ENCODE data around the gene C2orf15. TPM values are rescaled to one million over a fixed set of nuclear protein-coding genes. Genes with fewer than 3 reads are reported as not detected.

C2orf15 gene
- 0.25 TPM for total RNA-seq (2013)
- polyA plus RNA-seq (under 1 TPM; 0.09 to 0.29 (median 0.11) TPM), polyA minus RNA-seq (not detected in 2 replicates), total RNA-seq (0 to 1.2 (median 0.12) reads per million in 11 experiments)

GRCh38 chr2:99141110-99142108 is at the start of gene C2orf15:
TSS of gene C2orf15 (plus strand) at chr2:99141707. CDS start at chr2:99150559, 8,852 bp downstream.
- peaks cover 0 to 2% (median 0%) of the 10 kb centered on the region in 7 donors for H3K9me3 Mint-ChIP-seq
- peaks cover 0 to 5% of the 10 kb centered on the region in 2 donors for H3K27me3 ChIP-seq (ENCODE audit: control insufficient read depth in 2 of 2, insufficient read depth in 2 of 2, low read length in 2 of 2)
- H3K9me3 ChIP-seq (replicated peaks in 1 of 2; ENCODE audit: control insufficient read depth in 1 of 2, insufficient read depth in 1 of 2, low read length in 2 of 2), result no peaks in the 10 kb centered on the region
- H3K4me2 ChIP-seq (replicated peaks; ENCODE audit: extremely low read depth, low read length, poor library complexity, severe bottlenecking), result peak within 1 kb of the TSS; percentile 83
- peak within 1 kb of the TSS; percentile 99 for H2AFZ ChIP-seq (ENCODE audit: insufficient read depth, low read depth, low read length, poor library complexity, severe bottlenecking)
- peaks cover 0 to 15% (median 9%) of the 10 kb centered on the region in 3 donors for H3K27me3 Mint-ChIP-seq (ENCODE audit: low read depth in 3 of 3)
- peaks cover 48% of the 10 kb centered on the region for H3K4me1 Mint-ChIP-seq
- no peak for TF ChIP-seq CTCF (IDR thresholded peaks at IDR 0.05)
- H3K9ac ChIP-seq (ENCODE audit: insufficient read depth, low read length, poor library complexity, severe bottlenecking), result peak within 1 kb of the TSS; percentile 76
- H3K4me3 Mint-ChIP-seq, result peak within 1 kb of the TSS; percentile 96 to 98
- H3K27ac Mint-ChIP-seq, result peak within 1 kb of the TSS; percentile 79 to 89 (median 87)
- peaks cover 21 to 36% of the 10 kb centered on the region in 2 donors for H3K4me1 ChIP-seq (ENCODE audit: control insufficient read depth in 1 of 2, insufficient read depth in 2 of 2, low read length in 2 of 2)
- H3K36me3 ChIP-seq (replicated peaks in 1 of 2; ENCODE audit: control insufficient read depth in 1 of 2, insufficient read depth in 2 of 2, low read length in 2 of 2), result no peaks in the 10 kb centered on the region
- intact Hi-C loops (cut with micrococcal nuclease), result loop anchor here in 1 of 2 donors (5.0 kb wide), 1 partner anchor 36 kb away; no protein-coding TSS in a partner anchor
- H3K4me3 ChIP-seq (replicated peaks in 1 of 3; ENCODE audit: low read depth in 2 of 3, low read length in 3 of 3), result peak within 1 kb of the TSS; percentile 79 to 99 (median 97)
- H3K36me3 Mint-ChIP-seq, result no peaks in the 10 kb centered on the region
- DNase-seq, result peak; percentile 72 to 79 (median 74)
- no peaks in the 10 kb centered on the region for H4K20me1 ChIP-seq (ENCODE audit: insufficient read depth, low read length)
- H3K27ac ChIP-seq (ENCODE audit: low read depth in 1 of 2, low read length in 2 of 2), result peak within 1 kb of the TSS; percentile 56 to 65
- no peaks in the 10 kb centered on the region for H3K79me2 ChIP-seq (ENCODE audit: insufficient read depth, low read length)
- under 1% methylated on average over 74 of the region's 84 CpGs for WGBS (ENCODE audit: insufficient coverage)

- no peaks in the 10 kb centered on the region for H3K36me3 Mint-ChIP-seq
Measured at GRCh38 chr2:99096728-99097127, 44.8 kb upstream of the C2orf15 start.

More at GRCh38 chr2:99096728-99097127, 44.8 kb upstream of the C2orf15 start:
- H3K27ac ChIP-seq (ENCODE audit: low read depth in 1 of 2, low read length in 2 of 2), result no peak overlapping the region
- no peaks in the 10 kb centered on the region for H3K4me1 ChIP-seq (ENCODE audit: control insufficient read depth in 1 of 2, insufficient read depth in 2 of 2, low read length in 2 of 2)
- TF ChIP-seq CTCF (IDR thresholded peaks at IDR 0.05), result no peak
- H3K4me3 ChIP-seq (replicated peaks in 1 of 3; ENCODE audit: low read depth in 2 of 3, low read length in 3 of 3), result no peak overlapping the region
- no peak overlapping the region for H3K27ac Mint-ChIP-seq
- DNase-seq, result no peak
- no peak overlapping the region for H3K9ac ChIP-seq (ENCODE audit: insufficient read depth, low read length, poor library complexity, severe bottlenecking)
- intact Hi-C loops (cut with micrococcal nuclease), result no loop called here
- no peaks in the 10 kb centered on the region for H3K36me3 ChIP-seq (replicated peaks in 1 of 2; ENCODE audit: control insufficient read depth in 1 of 2, insufficient read depth in 2 of 2, low read length in 2 of 2)
- H3K4me3 Mint-ChIP-seq, result no peak overlapping the region
- no peak overlapping the region for H3K4me2 ChIP-seq (replicated peaks; ENCODE audit: extremely low read depth, low read length, poor library complexity, severe bottlenecking)
- peaks cover 5% of the 10 kb centered on the region for H3K4me1 Mint-ChIP-seq
- no peak overlapping the region for H2AFZ ChIP-seq (ENCODE audit: insufficient read depth, low read depth, low read length, poor library complexity, severe bottlenecking)
- H3K79me2 ChIP-seq (ENCODE audit: insufficient read depth, low read length), result no peaks in the 10 kb centered on the region
- no CpG with 5 or more reads among the region's 1 CpG for WGBS (ENCODE audit: insufficient coverage)
- peaks cover 4 to 12% (median 6%) of the 10 kb centered on the region in 7 donors for H3K9me3 Mint-ChIP-seq
- no peaks in the 10 kb centered on the region for H4K20me1 ChIP-seq (ENCODE audit: insufficient read depth, low read length)
- H3K27me3 Mint-ChIP-seq (ENCODE audit: low read depth in 3 of 3), result no peaks in the 10 kb centered on the region
- H3K9me3 ChIP-seq (replicated peaks in 1 of 2; ENCODE audit: control insufficient read depth in 1 of 2, insufficient read depth in 1 of 2, low read length in 2 of 2), result no peaks in the 10 kb centered on the region
- H3K27me3 ChIP-seq (ENCODE audit: control insufficient read depth in 2 of 2, insufficient read depth in 2 of 2, low read length in 2 of 2), result no peaks in the 10 kb centered on the region
